ENCODE data around the gene FSCN2.

Gene FSCN2

GRCh38 chr17:81514489-81514738 lies 13.8 kb upstream of the FSCN2 start:
- DNase-seq: no peak

GRCh38 chr17:81514739-81515529 lies 13.2 kb upstream of the FSCN2 start:
- DNase-seq: peak; percentile 58

- no peak for DNase-seq
Observed at GRCh38 chr17:81515530-81516041, 12.6 kb upstream of the FSCN2 start.

- no peak for DNase-seq
Observed at GRCh38 chr17:81516439-81516838, 11.7 kb upstream of the FSCN2 start.

- DNase-seq: no peak
Observed at GRCh38 chr17:81517009-81517338, 11.2 kb upstream of the FSCN2 start.

- DNase-seq: no peak
Observed at GRCh38 chr17:81517339-81518112, 10.7 kb upstream of the FSCN2 start.

GRCh38 chr17:81518113-81518784 lies 9.9 kb upstream of the FSCN2 start:
- no peak for DNase-seq

- DNase-seq: no peak
Observed at GRCh38 chr17:81518785-81519283, 9.3 kb upstream of the FSCN2 start.

- DNase-seq: no peak
Observed at GRCh38 chr17:81519284-81520020, 8.7 kb upstream of the FSCN2 start.

GRCh38 chr17:81520021-81520901 lies 7.9 kb upstream of the FSCN2 start:
- no peak for DNase-seq

GRCh38 chr17:81522491-81523401 lies 5.4 kb upstream of the FSCN2 start:
- no peak for DNase-seq

- DNase-seq: no peak
Observed at GRCh38 chr17:81523402-81524038, 4.7 kb upstream of the FSCN2 start.

- DNase-seq: no peak
Observed at GRCh38 chr17:81524039-81524864, 3.9 kb upstream of the FSCN2 start.

GRCh38 chr17:81524865-81525159 lies 3.4 kb upstream of the FSCN2 start:
- no peak for DNase-seq

- DNase-seq: no peak
Observed at GRCh38 chr17:81526662-81527571, 1.3 kb upstream of the FSCN2 start.

GRCh38 chr17:81528384-81528650 lies 140 bp downstream of the FSCN2 start:
- no peak for DNase-seq

GRCh38 chr17:81528651-81529436 lies 667 bp downstream of the FSCN2 start:
- no peak for DNase-seq

- DNase-seq: no peak
Observed at GRCh38 chr17:81529437-81529803, 1.2 kb downstream of the FSCN2 start.
